Thyroid gland (tissue), 4 donors: Measurements from ENCODE around the gene FRMPD1. TPM values are rescaled to one million over a fixed set of nuclear protein-coding genes. Genes with fewer than 3 reads are reported as not detected.
A peak's percentile ranks its signal among the peaks of the same experiment; 100 is the strongest.

Experiments
- DNase-seq, 2 donors: peaks; one replicate each; pipeline ENCODE4 v3.0.0-alpha.2; 2019
- H3K27ac ChIP-seq, 3 donors: fragments of 200-600 bp; sonication (generic); 1 replicate in 2 of 3; 2 replicates in 1 of 3; pipeline ENCODE4 v1.5.1; 2016 to 2019; ENCODE audit warnings: mild to moderate bottlenecking in 1 of 3, moderate library complexity in 1 of 3
- H3K27me3 ChIP-seq: fragments of 200-600 bp; sonication (generic); one replicate; pipeline ENCODE4 v1.5.1; 2019
- H3K36me3 ChIP-seq, 2 donors: fragments of 200-600 bp; sonication (generic); one replicate each; pipeline ENCODE4 v1.5.1; 2016 to 2019
- H3K4me1 ChIP-seq, 2 donors: fragments of 200-600 bp; sonication (generic); one replicate each; pipeline ENCODE4 v1.5.1; 2017 to 2019
- H3K4me3 ChIP-seq, 3 donors: fragments of 200-600 bp; sonication (generic); replicated peaks in 1 of 3; 1 replicate in 2 of 3; 2 replicates in 1 of 3; pipeline ENCODE4 v1.5.1; 2016; ENCODE audit warnings: mild to moderate bottlenecking in 1 of 3
- H3K9me3 ChIP-seq: fragments of 200-600 bp; sonication (generic); one replicate; pipeline ENCODE4 v1.5.1; 2017
- POLR2A ChIP-seq, 2 donors: fragments of 450-650 bp; IDR thresholded peaks; one replicate each; pipeline ENCODE4 v1.6.1; 2017; ENCODE audit warnings: antibody characterized with exemption in 2 of 2, mild to moderate bottlenecking in 2 of 2, moderate library complexity in 1 of 2
- WGBS, 2 donors: methylation state at CpG; one replicate each; pipeline ENCODE4 v1.1.5; 2017; 5-methylcytosine and 5-hydroxymethylcytosine counted together
- intact Hi-C: fragments of 100-400 bp; cut with DNase I; formaldehyde crosslinking; loops from one replicate; pipeline ENCODE4 v1.15.1; 2023
- total RNA-seq, 4 donors: library from RNA; depleted of rRNA; stranded (reverse); fragments of >200 nt; gene quantifications; one replicate each; pipeline ENCODE4 v1.2.3, GENCODE V29; 2016
- TF ChIP-seq, protein P1 (sequence below), 6 experiments: fragments of 200-600 bp in 3 of 6; fragments of 450-650 bp in 3 of 6; sonication (generic) in 3 of 6; IDR thresholded peaks; one replicate each; pipeline ENCODE4 v1.5.1; 2016 to 2019; ENCODE audit warnings: antibody characterized with exemption in 6 of 6, mild to moderate bottlenecking in 2 of 6, inconsistent platforms in 1 of 6, moderate library complexity in 1 of 6

The FRMPD1 gene
- total RNA-seq, 4 donors from 2014 or later = 0.13 to 0.49 (median 0.22) TPM; not detected in 1

DNA sequence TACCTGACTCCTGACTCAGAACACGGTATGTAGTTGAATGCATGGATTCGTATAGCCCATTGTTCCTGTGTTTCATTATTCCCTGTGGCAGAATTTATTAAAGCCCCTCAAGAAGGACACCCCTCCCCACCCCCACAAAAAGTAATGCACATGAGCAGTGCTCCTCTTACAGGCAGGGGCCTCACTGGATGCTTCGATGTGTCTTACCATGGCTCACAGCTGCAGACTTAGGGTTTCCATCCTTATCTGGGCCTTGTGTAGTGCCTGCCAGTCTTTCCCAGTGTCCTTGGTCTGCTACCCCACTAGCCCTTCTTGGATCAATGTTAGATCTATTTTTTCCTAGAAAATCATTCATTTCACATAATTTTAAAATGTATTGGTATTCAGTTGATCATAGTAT lies 119.2 kb downstream of the FRMPD1 start:
- 99 to 100% methylated on average over 3 of the region's 3 CpGs for WGBS, 2 donors

DNA sequence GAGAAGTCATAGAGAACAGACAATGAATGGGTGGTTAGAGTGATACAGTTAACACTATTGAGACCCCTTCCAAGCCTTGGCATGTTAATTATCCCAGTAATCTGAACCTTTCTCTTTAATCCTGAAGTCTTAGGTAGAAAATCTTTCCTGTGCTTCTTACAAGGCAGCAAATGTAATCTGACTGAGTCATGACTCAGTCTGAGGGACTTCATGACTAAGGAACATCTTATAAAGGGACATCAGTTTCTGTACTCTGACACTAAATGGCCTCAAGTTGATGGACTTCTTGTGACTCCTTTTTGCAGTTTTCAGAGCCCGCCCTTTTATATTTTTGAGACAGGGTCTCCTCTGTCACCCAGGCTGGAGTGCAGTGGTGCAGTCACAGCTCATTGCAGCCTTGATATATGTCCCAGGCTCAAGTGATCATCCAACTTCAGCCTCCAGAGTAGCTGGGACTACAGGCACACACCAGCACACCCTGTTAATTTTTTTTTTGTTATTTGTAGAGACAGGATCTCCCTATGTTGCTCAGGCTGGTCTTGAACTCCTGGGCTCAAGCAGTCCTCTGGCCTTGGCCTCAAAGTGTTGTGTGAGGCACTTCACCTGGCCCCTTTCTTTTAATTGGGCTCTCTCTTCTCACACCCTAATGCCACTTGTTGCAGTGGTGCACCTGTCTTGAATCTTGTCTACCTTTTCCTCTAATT lies 124.6 kb downstream of the FRMPD1 start:
- TF ChIP-seq POLR2A (IDR thresholded peaks at IDR 0.05) = no peak
- TF ChIP-seq, protein P1, sequence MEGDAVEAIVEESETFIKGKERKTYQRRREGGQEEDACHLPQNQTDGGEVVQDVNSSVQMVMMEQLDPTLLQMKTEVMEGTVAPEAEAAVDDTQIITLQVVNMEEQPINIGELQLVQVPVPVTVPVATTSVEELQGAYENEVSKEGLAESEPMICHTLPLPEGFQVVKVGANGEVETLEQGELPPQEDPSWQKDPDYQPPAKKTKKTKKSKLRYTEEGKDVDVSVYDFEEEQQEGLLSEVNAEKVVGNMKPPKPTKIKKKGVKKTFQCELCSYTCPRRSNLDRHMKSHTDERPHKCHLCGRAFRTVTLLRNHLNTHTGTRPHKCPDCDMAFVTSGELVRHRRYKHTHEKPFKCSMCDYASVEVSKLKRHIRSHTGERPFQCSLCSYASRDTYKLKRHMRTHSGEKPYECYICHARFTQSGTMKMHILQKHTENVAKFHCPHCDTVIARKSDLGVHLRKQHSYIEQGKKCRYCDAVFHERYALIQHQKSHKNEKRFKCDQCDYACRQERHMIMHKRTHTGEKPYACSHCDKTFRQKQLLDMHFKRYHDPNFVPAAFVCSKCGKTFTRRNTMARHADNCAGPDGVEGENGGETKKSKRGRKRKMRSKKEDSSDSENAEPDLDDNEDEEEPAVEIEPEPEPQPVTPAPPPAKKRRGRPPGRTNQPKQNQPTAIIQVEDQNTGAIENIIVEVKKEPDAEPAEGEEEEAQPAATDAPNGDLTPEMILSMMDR (IDR thresholded peaks at IDR 0.05) = no peak
- H3K4me3 ChIP-seq = no peak overlapping the region
- no peak overlapping the region for H3K27ac ChIP-seq
- 100% methylated on average over 1 of the region's 1 CpG for WGBS, 2 donors
- H3K4me1 ChIP-seq = no peaks in the 10 kb centered on the region
- DNase-seq = no peak
- peaks cover 24 to 35% of the 10 kb centered on the region in 2 donors for H3K36me3 ChIP-seq
- intact Hi-C loops = no loop called here
- H3K27me3 ChIP-seq = no peaks in the 10 kb centered on the region
- no peaks in the 10 kb centered on the region for H3K9me3 ChIP-seq

More for the DNA sequence above, 119.2 kb downstream of the FRMPD1 start:
- no peaks in the 10 kb centered on the region for H3K27me3 ChIP-seq
- TF ChIP-seq POLR2A (IDR thresholded peaks at IDR 0.05) = no peak
- TF ChIP-seq, protein P1 (IDR thresholded peaks at IDR 0.05) = no peak
- peaks cover 0 to 16% of the 10 kb centered on the region in 2 donors for H3K36me3 ChIP-seq
- H3K27ac ChIP-seq = no peak overlapping the region
- H3K4me1 ChIP-seq = no peaks in the 10 kb centered on the region
- H3K9me3 ChIP-seq = no peaks in the 10 kb centered on the region
- H3K4me3 ChIP-seq = no peak overlapping the region
- intact Hi-C loops = no loop called here
- no peak for DNase-seq

DNA sequence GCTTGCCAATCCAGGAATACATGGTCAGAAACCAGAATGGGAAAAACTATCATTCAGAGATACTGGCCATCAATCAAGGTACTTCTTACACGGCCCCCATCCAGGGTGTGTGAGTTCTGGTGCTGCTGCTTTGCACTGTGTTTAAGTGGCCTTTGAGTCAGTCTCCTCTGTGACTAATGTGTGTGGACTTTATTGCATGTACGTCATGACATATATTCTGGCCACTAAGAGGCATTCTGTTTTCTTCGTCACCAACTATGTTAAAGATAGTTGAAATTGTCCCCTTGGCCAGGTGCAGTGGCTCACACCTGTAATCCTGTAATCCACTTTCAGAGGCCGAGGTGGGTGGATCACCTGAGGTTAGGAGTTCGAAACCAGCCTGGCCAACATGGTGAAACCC lies 125.6 kb downstream of the FRMPD1 start:
- TF ChIP-seq, protein P1 (IDR thresholded peaks at IDR 0.05) = no peak
- no peak for TF ChIP-seq POLR2A (IDR thresholded peaks at IDR 0.05)
- Histone ChIP-seq H3K36me3 (peaks cover 26 to 39% of the 10 kb centered on the region in 2 donors), H3K4me3 (no peak overlapping the region)

DNA sequence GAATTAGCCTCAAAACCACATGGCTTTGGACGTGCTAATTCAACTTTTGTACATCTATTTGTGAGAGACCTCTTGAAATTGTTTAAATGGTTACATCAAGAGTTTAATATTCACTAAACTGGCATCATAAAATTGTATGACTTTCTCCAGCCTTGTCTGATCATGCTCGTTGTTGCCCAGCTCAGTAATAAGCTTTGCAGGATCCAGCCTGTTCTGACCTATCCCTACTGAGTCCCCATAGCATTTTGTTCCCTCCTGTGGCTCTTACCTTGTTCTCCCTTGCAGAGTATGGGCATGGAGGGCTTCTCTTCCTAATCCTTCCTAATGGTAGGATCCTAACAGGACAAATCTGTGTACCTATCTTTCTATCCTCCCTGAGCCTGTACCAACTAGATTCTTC lies 127.8 kb downstream of the FRMPD1 start:
- Histone ChIP-seq H3K4me3 (no peak overlapping the region), H3K9me3 (no peaks in the 10 kb centered on the region), H3K27ac (no peak overlapping the region), H3K36me3 (peaks cover 34 to 35% of the 10 kb centered on the region in 2 donors), H3K27me3 (no peaks in the 10 kb centered on the region), H3K4me1 (no peaks in the 10 kb centered on the region)
- intact Hi-C loops = no loop called here
- DNase-seq = no peak
- TF ChIP-seq, protein P1 (IDR thresholded peaks at IDR 0.05) = no peak
- TF ChIP-seq POLR2A (IDR thresholded peaks at IDR 0.05) = no peak
- 85 to 88% methylated on average over 2 of the region's 2 CpGs for WGBS, 2 donors

More for the DNA sequence above, 125.6 kb downstream of the FRMPD1 start:
- intact Hi-C loops = no loop called here
- H3K27me3 ChIP-seq = no peaks in the 10 kb centered on the region
- no peaks in the 10 kb centered on the region for H3K4me1 ChIP-seq
- DNase-seq = no peak
- no peaks in the 10 kb centered on the region for H3K9me3 ChIP-seq
- H3K27ac ChIP-seq = no peak overlapping the region
- WGBS, 2 donors = 96 to 97% methylated on average over 5 of the region's 5 CpGs

DNA sequence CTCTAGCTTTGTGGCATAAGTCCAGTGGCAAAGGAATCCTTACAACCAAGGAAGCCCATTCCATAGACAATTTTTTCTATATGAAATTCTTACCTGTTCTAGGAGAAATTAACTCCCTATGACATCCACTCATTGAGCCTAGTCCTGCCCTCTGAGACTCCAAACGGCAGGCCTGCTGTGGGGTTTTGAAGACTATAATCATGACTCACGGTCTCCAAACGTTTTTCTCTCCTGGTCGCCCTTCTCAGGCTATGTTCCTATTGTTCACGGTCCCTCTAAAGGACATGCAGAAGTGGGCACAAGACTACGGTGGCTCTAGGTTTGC lies 133.5 kb downstream of the FRMPD1 start:
- no peaks in the 10 kb centered on the region for H3K27me3 ChIP-seq
- intact Hi-C loops = no loop called here
- peak overlapping the region in 1 of 3 donors; percentile 68 for H3K27ac ChIP-seq
- H3K36me3 ChIP-seq = peaks cover 20 to 22% of the 10 kb centered on the region in 2 donors
- H3K9me3 ChIP-seq = no peaks in the 10 kb centered on the region
- no peak for DNase-seq
- H3K4me3 ChIP-seq = peak overlapping the region; percentile 76 to 93 (median 90)
- 0 to 1% methylated on average over 6 of the region's 6 CpGs for WGBS, 2 donors
- H3K4me1 ChIP-seq = peaks cover 0 to 7% of the 10 kb centered on the region in 2 donors
- TF ChIP-seq, protein P1 (IDR thresholded peaks at IDR 0.05) = no peak
- no peak for TF ChIP-seq POLR2A (IDR thresholded peaks at IDR 0.05)
